Neuronal stem cell (in vitro differentiated cells): ENCODE results near the gene TIMP1.

Experiments used
- DNase-seq: peaks from one replicate; pipeline ENCODE4 v3.0.0-alpha.2; 2013; ENCODE audit warnings: low spot score
- H2AFZ ChIP-seq: one replicate; pipeline ENCODE4 v1.6.1; 2013; ENCODE audit warnings: mild to moderate bottlenecking, low read length, inconsistent platforms
- H2AK5ac ChIP-seq: 2 replicates; pipeline ENCODE4 v1.6.1; 2013; ENCODE audit warnings: low read depth, mild to moderate bottlenecking, inconsistent platforms, low read length, moderate library complexity, mixed read lengths
- H2BK120ac ChIP-seq: 2 replicates; pipeline ENCODE4 v1.6.1; 2013; ENCODE audit warnings: low read depth, mild to moderate bottlenecking, inconsistent platforms, low read length, moderate library complexity, mixed read lengths
- H2BK12ac ChIP-seq: one replicate; pipeline ENCODE4 v1.6.1; 2013; ENCODE audit warnings: low read length, inconsistent platforms
- H2BK15ac ChIP-seq: 2 replicates; pipeline ENCODE4 v1.6.1; 2013; ENCODE audit warnings: mild to moderate bottlenecking, low read length, inconsistent platforms, mixed read lengths
- H2BK5ac ChIP-seq: one replicate; pipeline ENCODE4 v1.6.1; 2013; ENCODE audit warnings: inconsistent platforms, mild to moderate bottlenecking, low read length, moderate library complexity
- H3K14ac ChIP-seq: one replicate; pipeline ENCODE4 v1.6.1; 2013; ENCODE audit warnings: low read length, inconsistent platforms
- H3K18ac ChIP-seq: 2 replicates; pipeline ENCODE4 v1.6.1; 2013; ENCODE audit warnings: low read length, inconsistent platforms
- H3K23ac ChIP-seq: 2 replicates; pipeline ENCODE4 v1.6.1; 2013; ENCODE audit warnings: low read depth, mild to moderate bottlenecking, mixed read lengths, low read length, inconsistent platforms; ENCODE audit not compliant: poor library complexity
- H3K27ac ChIP-seq: replicated peaks from 3 replicates; pipeline ENCODE4 v1.5.1; 2013; ENCODE audit warnings: low read length, inconsistent platforms
- H3K27me3 ChIP-seq, 3 experiments: 2 replicates each; pipeline ENCODE4 v1.6.1; 2013; ENCODE audit warnings: low read length in 3 of 3, mild to moderate bottlenecking in 2 of 3, inconsistent platforms in 1 of 3, low read depth in 1 of 3, mixed read lengths in 1 of 3, moderate library complexity in 1 of 3; ENCODE audit not compliant: control insufficient read depth in 3 of 3, insufficient read depth in 3 of 3
- H3K36me3 ChIP-seq, 2 donors: replicated peaks in 1 of 2; 2 replicates each; pipeline ENCODE4 v1.6.1; 2013; ENCODE audit warnings: low read length in 2 of 2; ENCODE audit not compliant: control insufficient read depth in 2 of 2, insufficient read depth in 2 of 2
- H3K4ac ChIP-seq: 2 replicates; pipeline ENCODE4 v1.6.1; 2013; ENCODE audit warnings: inconsistent platforms, mild to moderate bottlenecking, low read length, moderate library complexity
- H3K4me1 ChIP-seq, 2 donors: 1 replicate in 1 of 2; 2 replicates in 1 of 2; pipeline ENCODE4 v1.6.1; 2013; ENCODE audit warnings: low read length in 2 of 2, low read depth in 1 of 2; ENCODE audit not compliant: control insufficient read depth in 2 of 2, insufficient read depth in 1 of 2
- H3K4me2 ChIP-seq: one replicate; pipeline ENCODE4 v1.6.1; 2013; ENCODE audit warnings: mild to moderate bottlenecking, low read length, inconsistent platforms; ENCODE audit not compliant: insufficient read depth, poor library complexity, severe bottlenecking
- H3K4me3 ChIP-seq, 2 donors: 2 replicates each; pipeline ENCODE4 v1.5.1; 2013; ENCODE audit warnings: low read length in 2 of 2, mild to moderate bottlenecking in 2 of 2, inconsistent platforms in 1 of 2, moderate library complexity in 1 of 2
- H3K79me1 ChIP-seq: one replicate; pipeline ENCODE4 v1.6.1; 2013; ENCODE audit warnings: low read depth, mild to moderate bottlenecking, inconsistent platforms, low read length, moderate library complexity
- H3K9ac ChIP-seq: one replicate; pipeline ENCODE4 v1.6.1; 2013; ENCODE audit warnings: mild to moderate bottlenecking, low read depth, low read length, inconsistent platforms; ENCODE audit not compliant: poor library complexity
- H3K9me3 ChIP-seq, 2 donors: replicated peaks in 1 of 2; 2 replicates each; pipeline versions ENCODE3 to v1.6.1; 2013; ENCODE audit warnings: low read length in 2 of 2, mild to moderate bottlenecking in 2 of 2, inconsistent platforms in 1 of 2, low read depth in 1 of 2, mixed read lengths in 1 of 2, moderate library complexity in 1 of 2; ENCODE audit not compliant: control insufficient read depth in 2 of 2, insufficient read depth in 1 of 2
- H4K8ac ChIP-seq: one replicate; pipeline ENCODE4 v1.6.1; 2013; ENCODE audit warnings: low read depth, mild to moderate bottlenecking, inconsistent platforms, low read length, moderate library complexity
- H4K91ac ChIP-seq: one replicate; pipeline ENCODE4 v1.6.1; 2013; ENCODE audit warnings: low read length, low read depth, mild to moderate bottlenecking, inconsistent platforms; ENCODE audit not compliant: poor library complexity
- WGBS, 2 donors: extraction: QIAGEN DNeasy Blood & Tissue Kit; methylation state at CpG; one replicate each; pipeline ENCODE4 v1.1.7; 2013; ENCODE audit warnings: missing lambda C conversion rate in 2 of 2, mixed read lengths in 1 of 2; ENCODE audit not compliant: insufficient read length in 2 of 2, insufficient replicate concordance in 1 of 2; ENCODE audit errors: extremely low coverage in 2 of 2; 5-methylcytosine and 5-hydroxymethylcytosine counted together

The TIMP1 gene

GRCh38 chrX:47587906-47588735, 5.9 kb downstream of the TIMP1 start:
- Histone ChIP-seq H2BK15ac (no peak overlapping the region), H3K79me1 (no peaks in the 10 kb centered on the region), H3K14ac (no peak overlapping the region), H2AK5ac (no peak overlapping the region), H3K18ac (no peak overlapping the region), H3K9ac (no peak overlapping the region), H3K27ac (no peak overlapping the region), H3K4me1 (no peaks in the 10 kb centered on the region), H4K8ac (no peak overlapping the region), H3K27me3 (peaks cover 0 to 3% (median 0%) of the 10 kb centered on the region in 3 experiments), H2BK5ac (no peak overlapping the region), H2BK12ac (no peak overlapping the region), H3K4ac (no peak overlapping the region), H3K4me2 (no peak overlapping the region), H3K36me3 (peaks cover 0 to 18% of the 10 kb centered on the region in 2 donors), H3K9me3 (no peaks in the 10 kb centered on the region), H2AFZ (no peak overlapping the region), H3K4me3 (no peak overlapping the region), H2BK120ac (no peak overlapping the region), H3K23ac (no peak overlapping the region), H4K91ac (no peak overlapping the region)
- DNase-seq = no peak
- no CpG with 5 or more reads among the region's 16 CpGs for WGBS, 2 donors

GRCh38 chrX:47590984-47591383, 8.7 kb downstream of the TIMP1 start:
- no peak overlapping the region for H2AFZ ChIP-seq
- no peak overlapping the region for H3K23ac ChIP-seq
- H3K18ac ChIP-seq = no peak overlapping the region
- H2BK120ac ChIP-seq = no peak overlapping the region
- no peak overlapping the region for H3K27ac ChIP-seq
- DNase-seq = no peak
- H3K27me3 ChIP-seq = no peaks in the 10 kb centered on the region
- H3K4ac ChIP-seq = no peak overlapping the region
- H3K4me2 ChIP-seq = no peak overlapping the region
- WGBS, 2 donors = no CpG with 5 or more reads among the region's 5 CpGs
- H4K8ac ChIP-seq = no peak overlapping the region
- H2AK5ac ChIP-seq = no peak overlapping the region
- H3K4me1 ChIP-seq = no peaks in the 10 kb centered on the region
- no peak overlapping the region for H2BK5ac ChIP-seq
- peaks cover 0 to 3% of the 10 kb centered on the region in 2 donors for H3K36me3 ChIP-seq
- no peak overlapping the region for H3K9ac ChIP-seq
- no peak overlapping the region for H3K4me3 ChIP-seq
- H4K91ac ChIP-seq = no peak overlapping the region
- no peak overlapping the region for H2BK15ac ChIP-seq
- no peak overlapping the region for H2BK12ac ChIP-seq
- H3K79me1 ChIP-seq = no peaks in the 10 kb centered on the region
- no peak overlapping the region for H3K14ac ChIP-seq
- no peaks in the 10 kb centered on the region for H3K9me3 ChIP-seq

GRCh38 chrX:47593522-47593921, 11.3 kb downstream of the TIMP1 start:
- Histone ChIP-seq H2AK5ac (no peak overlapping the region), H3K4me3 (no peak overlapping the region), H3K23ac (no peak overlapping the region), H4K8ac (no peak overlapping the region), H2BK15ac (no peak overlapping the region), H3K27ac (no peak overlapping the region), H3K9me3 (peaks cover 0 to 5% of the 10 kb centered on the region in 2 donors), H3K4ac (no peak overlapping the region), H2BK5ac (no peak overlapping the region), H4K91ac (no peak overlapping the region), H3K4me2 (no peak overlapping the region), H2AFZ (no peak overlapping the region), H3K9ac (no peak overlapping the region), H3K36me3 (no peaks in the 10 kb centered on the region), H2BK120ac (no peak overlapping the region), H3K27me3 (no peaks in the 10 kb centered on the region), H3K79me1 (no peaks in the 10 kb centered on the region), H3K4me1 (no peaks in the 10 kb centered on the region), H3K14ac (no peak overlapping the region), H3K18ac (no peak overlapping the region), H2BK12ac (no peak overlapping the region)
- DNase-seq = no peak
- no CpG with 5 or more reads among the region's 4 CpGs for WGBS, 2 donors

- no peak overlapping the region for H2AFZ ChIP-seq
- H3K4me1 ChIP-seq = no peaks in the 10 kb centered on the region
- no peak overlapping the region for H3K4ac ChIP-seq
- H4K8ac ChIP-seq = no peak overlapping the region
- H3K4me2 ChIP-seq = no peak overlapping the region
- H3K27me3 ChIP-seq = no peaks in the 10 kb centered on the region
- H3K9me3 ChIP-seq = peaks cover 0 to 5% of the 10 kb centered on the region in 2 donors
- H2BK120ac ChIP-seq = no peak overlapping the region
- H3K36me3 ChIP-seq = no peaks in the 10 kb centered on the region
- H3K14ac ChIP-seq = no peak overlapping the region
- no peak overlapping the region for H3K4me3 ChIP-seq
- H3K27ac ChIP-seq = no peak overlapping the region
- H3K23ac ChIP-seq = no peak overlapping the region
- no peaks in the 10 kb centered on the region for H3K79me1 ChIP-seq
- no CpG with 5 or more reads among the region's 1 CpG for WGBS, 2 donors
- H2BK5ac ChIP-seq = no peak overlapping the region
- no peak overlapping the region for H2AK5ac ChIP-seq
- no peak overlapping the region for H3K18ac ChIP-seq
- H4K91ac ChIP-seq = no peak overlapping the region
- H2BK12ac ChIP-seq = no peak overlapping the region
- no peak overlapping the region for H3K9ac ChIP-seq
- H2BK15ac ChIP-seq = no peak overlapping the region
- DNase-seq = no peak
These were observed 13.5 kb downstream of the TIMP1 start for GRCh38 chrX:47595716-47596251.
